HTR-8/SVneo (cell line): Measurements from ENCODE around the gene VMP1.
"Not testable (repeated sequence)": the region's sequence is repeated elsewhere in the genome, so short reads cannot be mapped to it uniquely, and the experiment has no call there.

Experiments used
- DNase-seq: peaks from one replicate; pipeline ENCODE4 v3.0.0; 2011; ENCODE audit warnings: low spot score, mixed read lengths; ENCODE audit not compliant: insufficient read length
- FAIRE-seq: peaks from 2 replicates; lab custom pipeline; 2011; peaks lifted over from hg19 to GRCh38; lab: Jason Lieb, UNC

Gene VMP1

GRCh38 chr17:59830846-59831486 is 123.5 kb downstream of the VMP1 start:
- no peak for DNase-seq
- FAIRE-seq, result no peak

DNA sequence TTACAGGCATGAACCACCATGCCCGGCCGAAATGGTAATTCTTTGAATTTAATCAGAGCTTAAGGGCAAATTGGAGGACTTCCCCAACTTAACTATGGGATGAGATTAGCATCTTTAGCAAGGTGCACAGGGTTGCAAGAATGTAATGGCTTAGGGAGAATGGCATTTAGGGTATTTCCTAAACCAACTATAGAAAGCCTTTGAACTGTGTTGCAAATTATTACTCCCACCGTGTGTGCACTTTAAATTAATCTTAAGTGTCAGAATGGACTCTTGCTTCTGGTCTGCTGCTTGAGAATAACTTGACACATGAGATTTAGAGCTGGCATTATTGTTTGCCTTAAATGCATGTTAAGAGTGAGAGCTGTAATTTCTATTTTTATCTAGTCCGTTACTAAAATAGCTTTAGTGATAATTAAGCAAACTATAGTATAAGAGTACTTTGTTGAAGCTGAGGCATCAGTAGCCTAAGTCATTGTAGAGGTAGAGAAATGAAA is 125.5 kb downstream of the VMP1 start:
- DNase-seq (no peak), FAIRE-seq (no peak)

DNA sequence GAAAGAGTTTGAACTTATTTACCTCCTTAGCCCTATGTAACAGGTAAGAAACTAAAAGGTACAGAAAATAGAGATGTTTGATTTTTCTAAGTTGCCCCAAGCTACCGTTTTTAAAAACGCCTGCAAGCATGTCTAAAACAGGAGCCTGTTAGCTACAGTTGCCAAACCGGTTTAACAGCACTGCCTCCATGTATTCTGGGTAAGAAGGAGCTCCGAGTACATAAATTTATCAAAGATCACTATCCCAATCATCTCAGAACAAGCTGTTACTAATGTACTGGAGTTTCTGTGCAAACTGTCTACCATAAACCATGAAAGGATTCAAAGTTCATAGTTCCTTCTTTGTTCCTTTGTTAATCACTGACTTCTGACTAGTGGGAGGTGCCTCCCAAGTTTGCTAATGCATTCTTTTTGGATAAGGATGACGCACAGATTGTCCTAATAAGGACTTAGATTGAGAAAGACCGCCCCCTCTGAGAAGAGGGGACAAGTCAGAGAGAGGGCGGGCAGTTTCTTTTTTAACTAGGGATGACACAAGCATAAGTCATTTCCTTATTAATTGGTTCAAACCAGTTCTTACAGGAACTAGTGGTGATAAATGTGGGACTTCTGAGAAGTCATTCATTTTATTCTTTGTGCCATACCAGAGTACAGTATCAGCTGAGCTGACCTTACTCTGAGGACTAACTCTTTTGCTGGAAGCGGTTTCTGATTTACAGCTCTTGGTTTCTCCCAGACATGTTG is 130.0 kb downstream of the VMP1 start:
- peak; percentile 76 for FAIRE-seq
- peak; percentile 89 for DNase-seq

DNA sequence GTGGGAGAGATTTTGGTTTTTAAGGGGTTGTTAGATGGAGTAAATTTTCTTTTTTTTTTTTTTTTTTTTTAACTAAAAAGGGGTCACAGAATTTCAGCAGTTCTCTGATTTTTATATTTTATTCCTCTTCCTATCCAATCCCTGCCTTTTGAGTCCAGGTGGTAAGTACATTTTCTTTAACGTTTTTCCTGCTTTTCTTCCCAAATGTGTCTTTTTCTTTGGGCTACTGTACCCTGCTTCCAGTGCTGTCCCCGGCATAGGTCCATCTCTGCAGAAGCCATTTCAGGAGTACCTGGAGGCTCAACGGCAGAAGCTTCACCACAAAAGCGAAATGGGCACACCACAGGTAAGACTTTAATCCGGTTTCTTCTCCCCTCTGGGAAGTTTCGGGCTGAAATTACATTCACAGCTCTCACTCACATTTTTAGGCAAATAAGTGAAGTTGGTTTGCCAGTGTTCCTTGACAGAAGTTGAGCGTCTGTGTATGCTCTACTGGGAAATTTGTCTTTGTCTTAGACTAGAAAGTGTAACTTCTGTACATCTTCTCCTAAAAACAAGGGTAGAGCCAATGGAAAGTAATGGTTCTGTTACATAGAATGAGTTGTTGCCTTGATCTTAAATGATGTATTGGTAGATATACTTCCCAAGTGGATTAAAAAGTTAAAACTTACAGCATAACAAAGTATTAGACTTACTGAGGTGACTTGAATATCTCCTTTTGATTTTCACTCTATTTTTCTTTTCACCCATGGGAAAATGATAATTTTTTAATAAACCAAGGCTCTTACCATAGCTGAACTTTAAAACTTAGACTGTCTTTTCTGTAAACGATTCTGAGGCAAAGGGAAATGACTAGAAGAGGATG is 130.8 kb downstream of the VMP1 start:
- DNase-seq, result no peak
- FAIRE-seq, result no peak

DNA sequence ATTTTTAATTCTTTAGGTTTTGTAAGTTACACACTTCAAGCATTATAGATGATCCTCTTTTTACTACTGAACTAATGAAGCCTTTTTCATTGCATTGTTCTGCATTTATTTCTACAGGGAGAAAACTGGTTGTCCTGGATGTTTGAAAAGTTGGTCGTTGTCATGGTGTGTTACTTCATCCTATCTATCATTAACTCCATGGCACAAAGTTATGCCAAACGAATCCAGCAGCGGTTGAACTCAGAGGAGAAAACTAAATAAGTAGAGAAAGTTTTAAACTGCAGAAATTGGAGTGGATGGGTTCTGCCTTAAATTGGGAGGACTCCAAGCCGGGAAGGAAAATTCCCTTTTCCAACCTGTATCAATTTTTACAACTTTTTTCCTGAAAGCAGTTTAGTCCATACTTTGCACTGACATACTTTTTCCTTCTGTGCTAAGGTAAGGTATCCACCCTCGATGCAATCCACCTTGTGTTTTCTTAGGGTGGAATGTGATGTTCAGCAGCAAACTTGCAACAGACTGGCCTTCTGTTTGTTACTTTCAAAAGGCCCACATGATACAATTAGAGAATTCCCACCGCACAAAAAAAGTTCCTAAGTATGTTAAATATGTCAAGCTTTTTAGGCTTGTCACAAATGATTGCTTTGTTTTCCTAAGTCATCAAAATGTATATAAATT is 132.3 kb downstream of the VMP1 start:
- FAIRE-seq, result no peak
- DNase-seq, result no peak

- FAIRE-seq (no peak), DNase-seq (no peak)
Measured at GRCh38 chr17:59840329-59841090, 133.1 kb downstream of the VMP1 start.

- DNase-seq, FAIRE-seq: not testable (repeated sequence)
Measured at GRCh38 chr17:59841091-59841881, 133.8 kb downstream of the VMP1 start.

GRCh38 chr17:59841882-59842263 is 134.4 kb downstream of the VMP1 start:
- not testable (repeated sequence) for DNase-seq, FAIRE-seq

DNA sequence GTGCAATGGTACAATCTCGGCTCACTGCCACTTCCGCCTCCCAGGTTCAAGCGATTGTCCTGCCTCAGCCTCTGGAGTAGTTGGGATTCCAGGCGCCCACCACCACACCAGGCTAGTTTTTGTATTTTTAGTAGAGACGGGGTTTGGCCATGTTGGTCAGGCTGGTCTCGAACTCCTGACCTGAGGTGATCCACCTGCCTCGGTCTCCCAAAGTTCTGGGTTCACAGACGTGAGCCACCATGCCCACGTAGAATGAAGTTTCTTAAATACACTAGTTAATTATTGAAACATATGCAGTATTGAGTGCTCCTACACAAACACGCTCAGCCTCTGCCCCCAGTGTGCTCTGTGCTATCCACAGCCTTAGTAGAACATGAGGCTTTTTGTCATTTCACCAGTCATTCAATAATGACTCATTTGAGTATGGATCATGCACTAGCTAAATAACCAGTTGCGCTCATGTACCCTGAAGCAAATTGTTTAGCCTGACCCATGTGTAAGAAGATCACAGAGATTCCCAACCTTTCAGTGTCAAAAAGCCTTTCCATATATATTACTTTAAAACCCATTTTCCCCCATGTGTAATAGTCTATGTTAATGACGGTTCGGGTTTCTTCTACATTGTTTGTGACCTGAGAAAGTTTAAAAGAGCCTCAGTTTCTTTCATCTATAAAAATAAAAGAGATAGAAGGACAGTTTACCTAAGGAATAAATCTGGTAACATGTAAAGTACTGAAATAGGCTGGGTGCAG is 135.6 kb downstream of the VMP1 start:
- peak; percentile 51 for FAIRE-seq
- no peak for DNase-seq

- DNase-seq (no peak), FAIRE-seq (no peak)
Measured at GRCh38 chr17:59844884-59845594, 137.6 kb downstream of the VMP1 start.

DNA sequence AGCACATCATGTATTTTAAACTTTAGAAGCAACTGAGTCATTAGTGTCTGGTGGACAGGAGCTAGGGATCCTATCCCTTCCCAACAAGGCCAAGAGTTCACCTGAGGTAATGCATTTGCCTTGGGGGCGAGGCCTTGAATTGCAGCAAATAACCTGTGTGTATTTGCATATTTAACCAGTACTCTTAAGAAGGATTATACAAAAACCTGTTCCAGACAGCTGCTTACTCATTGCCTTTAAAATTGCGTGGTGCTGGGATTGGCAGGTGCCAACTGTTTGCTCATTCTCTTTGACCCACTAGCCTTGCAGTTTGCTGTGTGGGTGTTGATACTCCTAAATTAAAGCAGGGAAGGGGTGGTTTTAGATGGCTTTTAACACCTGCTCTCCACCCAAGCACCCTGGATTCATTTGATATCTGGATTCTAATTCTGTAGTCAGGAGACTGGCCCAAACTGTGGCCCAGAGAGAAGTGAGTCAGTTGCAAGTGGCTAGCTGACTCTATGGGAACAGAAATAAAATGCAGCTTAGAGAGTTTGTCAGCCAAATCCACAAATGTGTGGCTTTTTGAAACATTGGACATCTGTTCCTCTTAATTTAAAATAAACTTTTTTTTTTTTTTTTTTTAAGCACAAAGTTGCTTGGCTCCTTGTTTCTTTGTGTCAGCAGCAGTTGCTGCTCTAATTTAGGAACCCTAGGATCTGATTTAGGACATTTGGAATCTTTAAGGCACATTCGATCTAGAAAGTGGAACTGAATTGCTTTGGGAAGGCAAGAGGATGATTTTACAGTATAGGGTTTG is 138.3 kb downstream of the VMP1 start:
- DNase-seq, result no peak
- FAIRE-seq, result no peak

- FAIRE-seq (no peak), DNase-seq (no peak)
Measured at GRCh38 chr17:59846394-59847165, 139.1 kb downstream of the VMP1 start.

- DNase-seq (no peak), FAIRE-seq (no peak)
Measured at GRCh38 chr17:59848385-59848668, 140.9 kb downstream of the VMP1 start.

GRCh38 chr17:59848778-59849177 is 141.3 kb downstream of the VMP1 start:
- DNase-seq (no peak), FAIRE-seq (no peak)

- not testable (repeated sequence) for DNase-seq, FAIRE-seq
Measured at GRCh38 chr17:59850311-59850710, 142.9 kb downstream of the VMP1 start.
